ENCODE results near the gene NEU3. TPM values are rescaled to one million over a fixed set of nuclear protein-coding genes. Genes with fewer than 3 reads are reported as not detected.
A peak's percentile ranks its signal among the peaks of the same experiment; 100 is the strongest.

The NEU3 gene
- total RNA-seq (2022) (8.7 and 10.0 TPM in 2 replicates), Bru-seq, nascent RNA (percentile 67 among the genes with signal in this experiment), BruChase-seq, experiment 1, labeled RNA remaining after a 6-hour chase (percentile 90 among the genes with signal in this experiment), BruChase-seq, experiment 2, labeled RNA remaining after a 2-hour chase (percentile 87 among the genes with signal in this experiment)
- long read RNA-seq, full-length matches to known transcripts = 1 of 6 reads
- long read RNA-seq, partial matches to known transcripts = 0 of 6 reads
- long read RNA-seq, other reads (novel, unspliced or antisense) = 5 of 6 reads

- DNase-seq (ENCODE audit: unreplicated experiment) = peak; percentile 83
- Mint-ChIP-seq H3K4me3 (ENCODE audit: unreplicated experiment) (peak within 1 kb of the TSS; percentile 93), H3K9me3 (ENCODE audit: unreplicated experiment) (no peaks in the 10 kb centered on the region), H3K27me3 (ENCODE audit: insufficient read depth, unreplicated experiment) (no peaks in the 10 kb centered on the region), H3K27ac (ENCODE audit: low read depth, unreplicated experiment) (peak within 1 kb of the TSS; percentile 90), H3K36me3 (ENCODE audit: insufficient read depth, unreplicated experiment) (no peaks in the 10 kb centered on the region), H3K4me1 (ENCODE audit: insufficient read depth, unreplicated experiment) (peaks cover 15% of the 10 kb centered on the region)
- intact Hi-C loops (cut with micrococcal nuclease) = loop anchor here (2.0 to 5.0 kb wide), 2 partner anchors 41 to 60 kb away; partner anchors contain the start of genes SPCS2 and XRRA1
- POLR2A ChIA-PET = interaction anchor here (0.6 to 2.1 kb wide), 18 partner anchors 9 to 1572 kb away, joined by 3 to 14 read pairs (median 4); partner anchors contain the start of genes SPCS2 and XRRA1
- no TSS peak for BruUV-seq (replicated peaks)
- TF ChIP-seq CTCF (IDR thresholded peaks at IDR 0.05; ENCODE audit: unreplicated experiment) = no peak
- CTCF ChIA-PET = interaction anchor here (0.7 to 1.2 kb wide), 5 partner anchors 43 to 326 kb away, joined by 3 to 5 read pairs (median 3); no protein-coding TSS in a partner anchor
Measured at GRCh38 chr11:74988541-74989259, at the start of gene NEU3. TSS of gene NEU3 (plus strand) at chr11:74988933. CDS start at chr11:74989061, 128 bp downstream.

DNA sequence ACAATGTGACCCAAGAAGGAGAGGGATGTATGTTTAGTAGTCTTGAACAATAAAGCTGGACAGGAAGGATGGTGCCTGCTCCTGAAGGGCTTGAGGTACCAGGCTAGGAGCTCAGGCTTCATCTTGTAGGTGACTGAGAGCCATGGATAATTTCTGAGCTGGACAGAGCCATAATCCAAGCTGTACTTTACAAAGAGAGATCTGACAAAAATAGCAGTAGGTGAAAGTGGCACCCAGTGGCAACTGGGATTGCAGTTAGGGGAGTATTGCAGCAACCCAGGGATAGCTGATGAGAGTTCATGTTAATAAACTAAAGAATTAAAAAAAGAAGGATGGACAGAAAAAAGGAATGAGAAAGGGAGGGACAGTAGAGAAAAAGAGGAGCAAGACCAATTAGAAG is 47.2 kb upstream of the NEU3 start:
- peaks cover 54% of the 10 kb centered on the region for H3K36me3 Mint-ChIP-seq (ENCODE audit: insufficient read depth, unreplicated experiment)
- no peaks in the 10 kb centered on the region for H3K27me3 Mint-ChIP-seq (ENCODE audit: insufficient read depth, unreplicated experiment)
- H3K4me1 Mint-ChIP-seq (ENCODE audit: insufficient read depth, unreplicated experiment) = peaks cover 48% of the 10 kb centered on the region
- DNase-seq (ENCODE audit: unreplicated experiment) = no peak
- CTCF ChIA-PET = interaction anchor here (0.6 to 4.0 kb wide), 8 partner anchors 12 to 614 kb away, joined by 3 to 49 read pairs (median 5); no protein-coding TSS in a partner anchor
- BruUV-seq (replicated peaks) = no TSS peak
- no peak for TF ChIP-seq CTCF (IDR thresholded peaks at IDR 0.05; ENCODE audit: unreplicated experiment)
- H3K4me3 Mint-ChIP-seq (ENCODE audit: unreplicated experiment) = no peak overlapping the region
- POLR2A ChIA-PET = interaction anchor here (1.4 to 1.9 kb wide), 2 partner anchors 13 to 48 kb away, joined by 3 to 5 read pairs; partner anchors contain the start of gene NEU3
- H3K27ac Mint-ChIP-seq (ENCODE audit: low read depth, unreplicated experiment) = peak overlapping the region; percentile 70
- no peaks in the 10 kb centered on the region for H3K9me3 Mint-ChIP-seq (ENCODE audit: unreplicated experiment)
- intact Hi-C loops (cut with micrococcal nuclease) = no loop called here

GRCh38 chr11:74942073-74942759 is 46.5 kb upstream of the NEU3 start:
- Mint-ChIP-seq H3K4me1 (ENCODE audit: insufficient read depth, unreplicated experiment) (peaks cover 49% of the 10 kb centered on the region), H3K27me3 (ENCODE audit: insufficient read depth, unreplicated experiment) (no peaks in the 10 kb centered on the region), H3K27ac (ENCODE audit: low read depth, unreplicated experiment) (peak overlapping the region; percentile 84), H3K4me3 (ENCODE audit: unreplicated experiment) (no peak overlapping the region), H3K36me3 (ENCODE audit: insufficient read depth, unreplicated experiment) (peaks cover 54% of the 10 kb centered on the region), H3K9me3 (ENCODE audit: unreplicated experiment) (no peaks in the 10 kb centered on the region)
- TF ChIP-seq CTCF (IDR thresholded peaks at IDR 0.05; ENCODE audit: unreplicated experiment) = no peak
- intact Hi-C loops (cut with micrococcal nuclease) = no loop called here
- DNase-seq (ENCODE audit: unreplicated experiment) = no peak
- CTCF ChIA-PET = interaction anchor here (0.7 to 4.0 kb wide), 7 partner anchors 13 to 201 kb away, joined by 3 to 49 read pairs (median 5); no protein-coding TSS in a partner anchor
- POLR2A ChIA-PET = interaction anchor here (0.6 to 1.9 kb wide), 4 partner anchors 12 to 47 kb away, joined by 3 to 8 read pairs (median 4); partner anchors contain the start of gene NEU3
- no TSS peak for BruUV-seq (replicated peaks)

All from MCF 10A (cell line).